GM19452 (cell line): ENCODE data around the gene BAHCC1.

ENCODE experiments used
- ATAC-seq: cut with Tn5 transposase; IDR thresholded peaks from one replicate; pipeline ENCODE4 v1.9.1; 2021; ENCODE audit not compliant: unreplicated experiment

The BAHCC1 gene

DNA sequence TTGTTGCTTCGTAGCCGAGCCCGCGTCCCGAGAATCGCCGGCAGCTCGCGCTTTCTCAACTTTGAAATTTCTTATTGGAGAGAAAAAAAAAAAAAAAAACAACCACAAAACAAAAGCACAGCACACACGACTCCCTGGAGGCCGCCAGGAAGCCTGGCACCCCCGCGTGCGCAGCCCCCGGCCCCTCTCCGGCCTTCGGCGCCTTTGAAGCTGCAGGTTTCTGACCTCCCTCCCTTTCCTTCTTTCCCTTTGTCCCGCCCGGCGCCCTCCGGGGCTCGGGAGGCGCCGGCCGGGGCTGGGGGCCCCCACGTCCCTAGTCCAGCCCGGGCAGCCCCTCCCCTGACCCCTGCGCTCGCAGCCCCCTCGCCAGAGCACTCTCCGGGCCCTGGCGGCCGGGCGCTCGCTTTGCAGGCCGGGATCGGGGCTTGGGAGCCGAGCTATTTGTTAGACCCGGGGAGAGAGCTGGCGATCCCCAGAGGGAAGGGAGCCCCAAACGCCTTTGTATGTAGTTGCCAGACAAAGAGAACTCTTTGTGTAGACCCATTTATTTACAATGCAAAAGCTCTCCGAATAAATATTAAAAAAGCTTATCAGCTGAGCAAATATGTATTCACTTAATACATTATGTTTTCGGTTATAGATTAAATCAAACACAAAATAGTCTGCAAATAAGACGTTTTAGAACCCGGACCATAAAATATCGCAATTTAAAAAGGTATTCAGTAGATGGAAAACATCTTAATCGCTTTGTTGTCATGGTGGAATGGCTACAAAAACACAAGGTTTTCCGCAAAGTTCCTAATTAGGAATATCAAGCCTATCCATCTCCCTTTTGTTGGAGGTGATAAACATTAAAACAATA, 2.3 kb downstream of the BAHCC1 start:
- ATAC-seq = no peak

GRCh38 chr17:81398176-81398831, 3.0 kb downstream of the BAHCC1 start:
- ATAC-seq = no peak

DNA sequence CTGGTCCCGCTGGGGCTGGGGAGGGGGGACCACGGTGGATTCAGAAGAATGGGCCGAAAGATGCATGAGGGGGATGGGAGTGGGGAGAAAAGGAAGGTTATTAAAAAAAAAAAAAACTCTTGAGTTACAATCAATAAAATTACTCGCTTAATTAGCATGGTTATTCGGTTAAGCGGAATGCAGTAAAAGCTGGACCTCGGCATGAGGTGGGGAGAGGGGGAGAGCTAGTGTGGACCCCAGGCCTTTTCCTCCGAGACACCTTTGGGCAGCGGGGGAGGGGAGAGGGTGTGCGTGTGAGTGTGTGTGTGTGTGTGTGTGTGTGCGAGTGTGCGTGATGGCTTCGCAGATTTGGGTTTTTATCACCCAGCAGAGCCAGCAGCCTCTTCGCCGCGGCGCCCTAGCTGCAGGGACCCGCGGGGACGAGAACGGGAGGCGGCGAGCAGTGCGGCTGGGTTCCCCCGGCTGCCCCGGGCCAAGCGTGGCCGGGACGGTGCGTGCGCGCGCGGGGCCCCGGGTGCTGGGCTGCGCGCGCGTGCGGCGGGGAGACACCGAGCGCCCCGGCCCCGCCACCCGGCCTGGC, 3.7 kb downstream of the BAHCC1 start:
- ATAC-seq = no peak

- ATAC-seq = no peak
Measured at GRCh38 chr17:81399481-81400153, 4.4 kb downstream of the BAHCC1 start.

GRCh38 chr17:81400154-81400977, 5.1 kb downstream of the BAHCC1 start:
- no peak for ATAC-seq

DNA sequence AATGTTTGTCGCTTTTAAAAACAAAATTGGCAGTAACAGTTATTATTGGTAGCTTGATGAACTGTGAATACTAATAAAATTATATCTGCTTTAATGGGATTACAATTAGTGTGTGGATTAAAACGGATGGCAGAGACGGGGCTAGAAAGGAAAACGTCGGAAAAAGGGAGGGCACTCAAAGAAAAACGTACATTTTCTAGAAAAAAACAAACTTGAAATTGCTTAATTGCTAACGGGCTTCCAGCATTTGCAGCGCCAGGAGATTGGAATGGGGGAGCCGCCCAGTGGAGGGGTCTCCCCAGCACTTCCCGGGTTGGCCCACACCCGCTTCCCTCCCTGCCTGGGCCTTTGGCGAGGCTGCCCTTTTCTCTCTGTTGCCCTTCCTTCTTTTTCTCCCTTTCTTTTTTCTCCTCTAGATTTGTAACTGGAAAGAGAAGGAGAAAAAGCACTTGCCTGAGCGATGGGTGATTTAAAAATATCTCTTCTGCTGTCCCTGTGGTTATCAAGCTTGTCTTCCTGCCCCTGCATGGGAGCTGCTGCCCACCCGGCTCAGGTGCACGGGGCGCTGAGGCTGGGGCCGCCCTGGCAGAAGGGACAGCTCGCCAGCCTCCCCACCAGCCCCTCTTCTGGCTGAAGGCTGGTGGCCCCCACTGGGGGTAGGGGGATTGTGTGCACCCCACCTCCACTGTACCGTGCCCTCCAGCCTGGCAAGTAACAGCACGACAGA, 5.9 kb downstream of the BAHCC1 start:
- ATAC-seq = no peak

- no peak for ATAC-seq
Measured at GRCh38 chr17:81401723-81402529, 6.7 kb downstream of the BAHCC1 start.

GRCh38 chr17:81402530-81402941, 7.3 kb downstream of the BAHCC1 start:
- ATAC-seq = no peak

- ATAC-seq = no peak
Measured at GRCh38 chr17:81402981-81403467, 7.8 kb downstream of the BAHCC1 start.

DNA sequence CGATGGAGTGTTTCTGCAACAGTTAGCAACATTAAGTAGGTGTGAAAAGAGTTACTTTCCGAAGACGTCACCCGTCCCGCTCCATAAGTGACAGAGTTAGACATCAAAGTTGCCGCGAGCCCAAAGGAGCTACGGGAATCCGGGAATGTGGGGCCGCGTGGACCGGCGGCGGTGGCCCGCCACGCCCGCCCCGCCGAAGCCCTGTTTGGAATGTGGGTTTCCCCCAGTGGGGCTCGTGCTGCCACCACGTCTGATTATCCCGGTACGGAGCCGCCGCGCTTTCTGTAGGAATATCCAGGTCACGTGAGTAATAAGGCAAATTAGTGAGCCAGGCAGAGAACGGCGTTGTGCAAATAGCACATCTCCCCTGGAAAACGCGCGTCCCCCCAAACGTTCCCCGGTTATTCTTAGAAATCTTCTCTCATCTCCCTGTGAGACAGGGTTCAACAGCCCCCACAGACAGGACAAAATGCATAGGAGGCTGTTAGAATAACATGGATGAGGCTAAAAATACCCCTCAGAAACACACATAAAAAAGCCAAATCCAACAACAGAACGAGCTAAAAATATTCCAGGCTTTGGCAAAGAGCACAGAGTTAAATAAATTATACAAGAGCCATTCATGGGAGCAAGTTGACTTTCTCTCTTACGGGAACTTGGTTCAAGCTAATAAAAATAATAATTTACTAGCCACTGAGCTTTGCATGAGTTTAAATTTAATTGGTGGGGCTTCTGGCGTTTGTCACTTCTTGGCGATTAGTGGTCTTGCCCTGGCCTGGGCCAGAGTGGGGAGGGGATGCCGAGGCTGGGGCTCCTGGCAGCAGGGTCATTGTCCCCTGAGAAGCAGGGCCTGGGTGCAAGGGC, 8.6 kb downstream of the BAHCC1 start:
- no peak for ATAC-seq

- no peak for ATAC-seq
Measured at GRCh38 chr17:81404558-81405165, 9.4 kb downstream of the BAHCC1 start.

DNA sequence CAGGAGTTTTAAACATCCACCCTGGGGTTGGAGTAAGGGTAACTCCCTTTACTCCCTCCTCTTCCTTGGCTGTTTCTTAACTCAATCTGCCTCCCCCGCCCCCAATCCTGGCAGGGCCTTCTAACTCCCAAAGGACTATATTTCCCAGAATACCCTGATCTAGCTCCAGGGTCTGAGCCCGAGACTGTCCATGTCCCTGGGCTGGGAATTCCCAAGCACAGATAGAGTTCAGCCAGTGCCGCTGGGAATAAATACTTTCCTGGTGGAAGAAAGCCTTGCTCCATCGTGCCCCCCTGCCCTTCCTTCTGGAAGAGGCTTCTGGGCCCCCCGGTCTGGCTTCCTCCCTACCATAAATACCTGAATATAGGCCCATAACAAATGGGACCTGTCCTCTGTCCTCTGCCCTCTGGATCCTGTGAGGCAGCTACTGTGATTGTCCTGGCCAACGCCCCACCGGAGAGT, 10.2 kb downstream of the BAHCC1 start:
- ATAC-seq = no peak

GRCh38 chr17:81406117-81406953, 11.1 kb downstream of the BAHCC1 start:
- ATAC-seq = no peak

DNA sequence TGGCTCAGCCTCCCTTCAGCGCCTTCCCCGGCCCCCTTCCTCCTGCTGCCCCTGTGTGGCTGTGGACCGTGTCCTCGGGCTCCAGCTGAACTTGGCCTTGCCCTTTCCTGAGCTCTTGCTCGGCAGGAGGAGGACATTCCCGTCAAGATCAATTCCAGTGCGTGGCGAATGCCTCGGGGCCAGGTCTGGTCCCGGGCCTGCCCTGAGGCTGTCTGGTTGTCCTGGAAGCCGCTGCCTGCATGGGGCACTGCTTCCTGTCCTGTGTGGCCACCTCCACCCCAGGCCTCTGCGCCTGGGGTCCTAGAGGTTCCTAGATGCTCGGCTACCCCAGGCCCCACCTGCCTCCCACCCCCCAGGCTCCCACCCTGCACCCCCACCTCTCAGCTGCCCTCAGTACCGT, 12.8 kb downstream of the BAHCC1 start:
- ATAC-seq = no peak

DNA sequence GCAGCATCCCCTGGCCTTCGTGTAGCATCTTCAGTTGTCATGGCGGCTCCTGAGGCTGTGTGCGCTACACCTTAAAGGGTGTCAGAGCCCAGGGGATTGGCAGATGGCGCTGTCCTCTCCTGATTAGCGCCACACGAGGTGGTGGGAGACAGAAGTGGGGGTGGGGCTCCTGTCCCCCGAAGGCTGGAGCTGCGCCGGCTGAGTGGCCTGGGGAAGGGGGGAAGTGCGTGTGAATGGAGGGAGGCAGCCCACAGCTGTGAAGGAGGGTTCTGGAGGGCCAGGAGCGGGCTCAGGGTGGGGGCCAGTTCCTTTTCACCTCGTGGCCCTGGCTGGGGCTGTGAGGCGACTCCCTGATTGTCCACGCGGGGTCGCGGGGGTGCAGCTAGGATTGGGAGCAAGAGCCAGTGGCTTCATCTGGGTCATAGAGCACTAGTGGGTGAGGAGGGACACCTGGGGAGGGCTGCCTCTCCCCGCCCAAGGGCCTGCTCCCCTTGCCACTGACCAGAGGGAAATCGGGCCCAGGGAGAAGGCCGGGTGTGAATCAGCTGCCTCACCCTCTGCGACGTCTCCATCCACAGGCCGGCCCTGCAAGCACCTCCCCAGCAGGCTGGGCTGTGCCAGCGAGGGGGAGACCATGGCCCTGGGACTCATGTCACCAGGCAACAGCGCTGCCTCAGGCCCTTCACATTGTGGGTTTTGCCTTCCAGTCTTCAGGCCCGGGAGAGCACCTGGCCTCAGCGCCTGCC, 14.1 kb downstream of the BAHCC1 start:
- ATAC-seq = no peak

DNA sequence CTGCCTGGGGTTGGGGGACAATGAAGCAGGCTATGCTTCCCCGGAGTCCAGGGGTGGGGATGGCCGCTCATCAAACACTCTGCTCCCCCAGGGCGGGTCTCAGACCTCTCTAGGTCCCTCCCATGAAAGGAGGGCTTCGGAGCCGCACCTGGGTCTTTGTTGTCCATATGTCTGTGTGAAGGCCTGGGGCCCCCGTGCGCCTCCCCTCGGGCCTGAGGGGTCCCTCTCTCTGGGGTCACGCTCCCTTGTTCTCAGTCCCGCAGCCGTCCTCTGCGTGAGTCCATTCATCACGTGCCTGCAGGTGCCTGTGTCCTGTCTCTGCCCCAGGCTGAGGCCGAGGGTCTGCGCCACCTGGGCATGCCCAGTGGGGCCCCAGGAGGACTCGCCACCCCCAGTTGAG, 15.6 kb downstream of the BAHCC1 start:
- ATAC-seq = no peak
